Activated CD8-positive, alpha-beta T cell treated with anti-CD3 and anti-CD28 coated beads for 36 hours (primary cell): ENCODE results near the gene METTL21A. TPM values are rescaled to one million over a fixed set of nuclear protein-coding genes. Genes with fewer than 3 reads are reported as not detected.
A peak's percentile ranks its signal among the peaks of the same experiment; 100 is the strongest.

ENCODE experiments used
- ATAC-seq: fragments of 200-7000 bp; cut with Tn5 transposase; one replicate; pipeline ENCODE4 v1.10.0; 2021; ENCODE audit warnings: mild to moderate bottlenecking, moderate library complexity
- CTCF ChIA-PET: fragments of 350-600 bp; sonication (Branson Sonifier 250); formaldehyde crosslinking; loops from one replicate; lab custom pipeline; 2021; ENCODE audit warnings: antibody characterized with exemption; lab: Charles Lee
- POLR2A ChIA-PET: fragments of 350-600 bp; sonication (Branson Sonifier 250); formaldehyde crosslinking; loops from one replicate; lab custom pipeline; 2021; ENCODE audit warnings: antibody characterized with exemption; lab: Charles Lee
- DNase-seq: peaks from one replicate; pipeline ENCODE4 v3.0.0-alpha.2; 2020
- H3K27ac Mint-ChIP-seq: one replicate; pipeline ENCODE4 v1.8.0; 2021; ENCODE audit warnings: mild to moderate bottlenecking, mixed read lengths
- H3K27me3 Mint-ChIP-seq: one replicate; pipeline ENCODE4 v1.8.0; 2021; ENCODE audit warnings: mixed read lengths
- H3K36me3 Mint-ChIP-seq: one replicate; pipeline ENCODE4 v1.8.0; 2021; ENCODE audit warnings: low read depth, mixed read lengths
- H3K4me1 Mint-ChIP-seq: one replicate; pipeline ENCODE4 v1.8.0; 2021; ENCODE audit warnings: low read depth, mixed read lengths
- H3K4me3 Mint-ChIP-seq: one replicate; pipeline ENCODE4 v1.8.0; 2021; ENCODE audit warnings: mild to moderate bottlenecking, moderate library complexity, mixed read lengths
- H3K9me3 Mint-ChIP-seq: one replicate; pipeline ENCODE4 v1.8.0; 2021; ENCODE audit warnings: mixed read lengths
- intact Hi-C: fragments of 100-400 bp; cut with micrococcal nuclease; formaldehyde crosslinking; loops from one replicate; pipeline ENCODE4 v1.10.0; 2022
- total RNA-seq, 2 experiments: library from RNA; stranded (reverse); gene quantifications; one replicate each; pipeline ENCODE4 v1.2.3, GENCODE V29; 2021
- TF ChIP-seq, protein P1 (sequence below): fragments of 200-600 bp; IDR thresholded peaks from one replicate; pipeline ENCODE4 v1.8.0; 2022; ENCODE audit warnings: antibody characterized with exemption, mild to moderate bottlenecking

Gene METTL21A
- total RNA-seq, 2 experiments from 2014 or later: 28.9 to 30.7 TPM

DNA sequence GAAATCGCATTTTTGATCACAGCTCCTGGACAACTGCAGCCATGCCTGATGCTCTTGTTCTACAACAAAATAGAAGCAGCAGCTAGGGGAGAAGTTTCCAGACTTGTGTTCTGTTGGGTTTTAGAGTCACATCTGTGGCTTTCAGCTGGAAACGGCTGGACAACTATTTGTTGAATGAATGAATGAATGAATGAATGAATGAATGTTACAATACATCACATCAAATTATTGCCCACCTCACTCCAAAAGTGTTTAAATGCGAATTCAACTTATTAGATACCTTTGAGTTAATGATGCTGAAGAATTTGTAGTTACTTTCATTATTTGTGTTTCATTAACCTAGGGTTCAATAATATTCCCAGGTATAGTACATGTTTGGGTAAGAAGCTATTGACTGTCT is 8.5 kb upstream of the METTL21A start:
- Mint-ChIP-seq H3K4me1 (peaks cover 10% of the 10 kb centered on the region), H3K9me3 (no peaks in the 10 kb centered on the region), H3K27me3 (no peaks in the 10 kb centered on the region), H3K27ac (no peak overlapping the region), H3K36me3 (no peaks in the 10 kb centered on the region), H3K4me3 (no peak overlapping the region)
- CTCF ChIA-PET: interaction anchor here (0.9 to 2.2 kb wide), 6 partner anchors 8 to 407 kb away, joined by 3 to 9 read pairs (median 3); partner anchors contain the start of gene METTL21A
- ATAC-seq: no peak
- POLR2A ChIA-PET: interaction anchor here (1.0 to 1.1 kb wide), 2 partner anchors 9 to 29 kb away, joined by 3 read pairs; partner anchors contain the start of gene METTL21A
- TF ChIP-seq, protein P1, sequence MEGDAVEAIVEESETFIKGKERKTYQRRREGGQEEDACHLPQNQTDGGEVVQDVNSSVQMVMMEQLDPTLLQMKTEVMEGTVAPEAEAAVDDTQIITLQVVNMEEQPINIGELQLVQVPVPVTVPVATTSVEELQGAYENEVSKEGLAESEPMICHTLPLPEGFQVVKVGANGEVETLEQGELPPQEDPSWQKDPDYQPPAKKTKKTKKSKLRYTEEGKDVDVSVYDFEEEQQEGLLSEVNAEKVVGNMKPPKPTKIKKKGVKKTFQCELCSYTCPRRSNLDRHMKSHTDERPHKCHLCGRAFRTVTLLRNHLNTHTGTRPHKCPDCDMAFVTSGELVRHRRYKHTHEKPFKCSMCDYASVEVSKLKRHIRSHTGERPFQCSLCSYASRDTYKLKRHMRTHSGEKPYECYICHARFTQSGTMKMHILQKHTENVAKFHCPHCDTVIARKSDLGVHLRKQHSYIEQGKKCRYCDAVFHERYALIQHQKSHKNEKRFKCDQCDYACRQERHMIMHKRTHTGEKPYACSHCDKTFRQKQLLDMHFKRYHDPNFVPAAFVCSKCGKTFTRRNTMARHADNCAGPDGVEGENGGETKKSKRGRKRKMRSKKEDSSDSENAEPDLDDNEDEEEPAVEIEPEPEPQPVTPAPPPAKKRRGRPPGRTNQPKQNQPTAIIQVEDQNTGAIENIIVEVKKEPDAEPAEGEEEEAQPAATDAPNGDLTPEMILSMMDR: no peak
- DNase-seq: no peak
- intact Hi-C loops: no loop called here

DNA sequence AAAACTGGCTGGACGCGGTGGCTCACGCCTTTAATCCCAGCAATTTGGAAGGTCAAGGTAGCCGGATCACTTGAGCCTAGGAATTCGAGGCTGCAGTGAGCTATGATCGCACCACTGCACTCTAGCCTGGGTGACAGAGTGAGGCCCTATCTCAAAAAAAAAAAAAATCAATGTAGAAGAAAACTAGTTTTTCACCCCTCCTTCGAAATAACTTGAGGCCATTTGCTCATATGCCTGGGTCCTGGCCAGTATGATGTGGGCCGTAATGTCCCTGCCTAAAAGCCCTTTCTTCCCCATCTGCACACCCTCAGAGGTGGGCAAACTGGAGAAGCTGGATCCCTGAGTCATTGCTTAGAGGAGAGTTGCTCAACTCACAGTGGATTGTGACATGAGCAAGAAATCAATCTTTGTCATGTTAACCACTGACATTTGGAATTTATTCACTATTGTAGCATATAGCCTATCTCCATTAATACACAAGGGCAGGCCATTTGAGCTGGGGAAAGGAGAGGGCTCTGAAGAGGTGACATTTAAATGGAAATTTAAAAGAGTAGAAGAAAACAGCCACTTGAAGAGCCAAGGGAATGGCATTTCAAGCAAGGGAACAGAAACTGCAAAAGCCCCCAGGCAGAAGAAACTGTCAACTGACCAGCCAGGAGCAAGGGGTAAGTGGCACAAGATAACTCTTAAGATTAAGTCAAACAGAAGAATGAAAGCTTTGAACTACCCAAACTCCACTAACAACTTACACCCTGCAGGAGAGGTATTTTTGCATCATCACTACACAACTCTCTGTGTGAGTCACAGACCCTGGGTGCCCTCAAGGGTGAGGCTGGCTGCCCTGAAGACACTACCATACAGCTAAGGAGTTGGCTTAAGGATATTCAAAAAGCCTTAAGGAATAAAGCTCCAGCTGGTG is 7.6 kb upstream of the METTL21A start:
- CTCF ChIA-PET: interaction anchor here (0.9 to 2.2 kb wide), 7 partner anchors 8 to 407 kb away, joined by 3 to 9 read pairs (median 3); partner anchors contain the start of gene METTL21A

DNA sequence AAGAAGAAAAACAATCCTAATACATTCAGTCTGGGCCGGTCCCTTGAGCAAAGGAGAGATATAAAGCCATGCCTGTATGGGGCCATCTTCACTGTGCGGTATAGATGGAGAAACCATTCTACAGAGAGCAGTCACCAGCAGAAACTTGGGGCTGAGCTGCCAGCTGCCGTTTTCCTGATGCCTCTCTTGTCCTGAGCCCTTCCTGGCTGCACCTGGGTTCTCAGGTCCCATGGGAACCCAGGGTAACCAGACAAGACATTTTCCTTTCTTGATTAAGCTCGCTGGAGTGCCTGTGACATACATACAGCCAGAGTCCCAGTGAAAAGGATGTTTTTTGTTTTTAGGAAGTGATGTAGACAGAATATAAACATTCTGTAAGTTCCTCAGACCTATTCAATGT is 5.3 kb upstream of the METTL21A start:
- CTCF ChIA-PET: interaction anchor here (1.3 kb wide), 1 partner anchor 410 kb away, joined by 5 read pairs; no protein-coding TSS in a partner anchor
- DNase-seq: no peak
- TF ChIP-seq, protein P1: no peak
- H3K36me3 Mint-ChIP-seq: no peaks in the 10 kb centered on the region
- intact Hi-C loops: no loop called here
- POLR2A ChIA-PET: no interaction called here
- H3K27me3 Mint-ChIP-seq: no peaks in the 10 kb centered on the region
- H3K4me1 Mint-ChIP-seq: peaks cover 19% of the 10 kb centered on the region
- no peak overlapping the region for H3K27ac Mint-ChIP-seq
- H3K4me3 Mint-ChIP-seq: no peak overlapping the region
- ATAC-seq: no peak
- H3K9me3 Mint-ChIP-seq: no peaks in the 10 kb centered on the region

More for the DNA sequence above, 7.6 kb upstream of the METTL21A start:
- Mint-ChIP-seq H3K27ac (no peak overlapping the region), H3K4me3 (no peak overlapping the region), H3K27me3 (no peaks in the 10 kb centered on the region), H3K9me3 (no peaks in the 10 kb centered on the region), H3K4me1 (peaks cover 10% of the 10 kb centered on the region), H3K36me3 (no peaks in the 10 kb centered on the region)
- TF ChIP-seq, protein P1: no peak
- DNase-seq (peak; percentile 37), ATAC-seq (peak; percentile 92)
- POLR2A ChIA-PET: interaction anchor here (1.0 to 1.1 kb wide), 2 partner anchors 8 to 30 kb away, joined by 3 read pairs; partner anchors contain the start of gene METTL21A
- intact Hi-C loops: no loop called here

DNA sequence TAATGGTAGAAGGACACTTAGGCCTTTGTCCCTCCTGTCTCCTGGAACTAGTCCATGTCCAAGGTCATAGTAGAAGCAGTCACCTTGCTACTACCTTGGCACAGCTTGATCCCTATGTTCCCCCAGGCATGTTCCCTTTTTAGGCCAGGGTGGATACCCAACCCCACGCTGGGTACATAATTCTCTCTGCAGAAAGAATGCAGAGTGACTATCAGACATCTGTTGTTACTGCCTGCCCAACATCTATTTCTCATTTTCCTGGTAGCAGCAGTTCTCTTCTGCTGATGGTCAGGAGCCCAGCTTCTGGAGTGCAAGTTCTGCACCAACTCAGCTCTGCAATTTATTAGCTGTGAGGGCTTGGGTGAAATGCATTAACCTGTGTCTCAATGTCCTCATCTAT is 4.4 kb upstream of the METTL21A start:
- no peak for DNase-seq
- ChIA-PET POLR2A (interaction anchor here (1.0 kb wide), 1 partner anchor 96 kb away, joined by 3 read pairs; no protein-coding TSS in a partner anchor), CTCF (interaction anchor here (0.8 kb wide), 1 partner anchor 411 kb away, joined by 3 read pairs; no protein-coding TSS in a partner anchor)
- peaks cover 19% of the 10 kb centered on the region for H3K4me1 Mint-ChIP-seq
- H3K4me3 Mint-ChIP-seq: no peak overlapping the region
- no peaks in the 10 kb centered on the region for H3K27me3 Mint-ChIP-seq
- TF ChIP-seq, protein P1: no peak
- intact Hi-C loops: loop anchor here (5.0 to 10.0 kb wide), 3 partner anchors 83 to 635 kb away; partner anchors contain the start of genes CCNYL1 and PIKFYVE
- no peaks in the 10 kb centered on the region for H3K9me3 Mint-ChIP-seq
- no peak overlapping the region for H3K27ac Mint-ChIP-seq
- ATAC-seq: no peak
- H3K36me3 Mint-ChIP-seq: no peaks in the 10 kb centered on the region
